NCI-H446 treated with DMSO at 0.1 percent for 48 hours (cell line): ENCODE results near the gene FLOT2.
"Not testable (repeated sequence)": the region's sequence is repeated elsewhere in the genome, so short reads cannot be mapped to it uniquely, and the experiment has no call there.

ENCODE experiments used
- DNase-seq: peaks from one replicate; lab custom pipeline; 2025; lab: John Stamatoyannopoulos, UW

Gene FLOT2, protein sequence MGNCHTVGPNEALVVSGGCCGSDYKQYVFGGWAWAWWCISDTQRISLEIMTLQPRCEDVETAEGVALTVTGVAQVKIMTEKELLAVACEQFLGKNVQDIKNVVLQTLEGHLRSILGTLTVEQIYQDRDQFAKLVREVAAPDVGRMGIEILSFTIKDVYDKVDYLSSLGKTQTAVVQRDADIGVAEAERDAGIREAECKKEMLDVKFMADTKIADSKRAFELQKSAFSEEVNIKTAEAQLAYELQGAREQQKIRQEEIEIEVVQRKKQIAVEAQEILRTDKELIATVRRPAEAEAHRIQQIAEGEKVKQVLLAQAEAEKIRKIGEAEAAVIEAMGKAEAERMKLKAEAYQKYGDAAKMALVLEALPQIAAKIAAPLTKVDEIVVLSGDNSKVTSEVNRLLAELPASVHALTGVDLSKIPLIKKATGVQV

GRCh38 chr17:28896884-28897768, at the start of gene FLOT2:
Gene FLOT2, minus strand, starts transcription at chr17:28897733. Its CDS starts 159 bp downstream, at chr17:28897574.
- DNase-seq: no peak

DNA sequence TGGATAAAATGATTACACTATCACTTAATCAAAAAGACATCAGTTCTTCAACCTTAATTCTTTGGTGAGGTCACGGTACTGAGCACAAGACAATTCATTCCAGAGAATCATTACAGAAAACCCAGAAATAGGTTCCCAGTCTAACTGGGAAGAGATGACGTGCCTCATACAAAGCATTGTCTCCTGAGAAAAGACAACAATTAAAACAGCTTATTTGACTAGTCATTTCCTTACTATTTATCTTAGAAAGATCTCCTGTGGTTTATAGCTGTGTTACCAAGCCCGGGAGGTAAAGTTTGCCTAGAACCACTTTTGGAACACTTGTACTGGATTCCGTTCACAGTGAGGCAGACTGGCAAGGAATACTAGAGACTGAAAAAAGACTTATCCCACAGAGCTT, 48.7 kb upstream of the FLOT2 start:
- DNase-seq: no peak

GRCh38 chr17:28944862-28945741, 47.6 kb upstream of the FLOT2 start:
- no peak for DNase-seq

DNA sequence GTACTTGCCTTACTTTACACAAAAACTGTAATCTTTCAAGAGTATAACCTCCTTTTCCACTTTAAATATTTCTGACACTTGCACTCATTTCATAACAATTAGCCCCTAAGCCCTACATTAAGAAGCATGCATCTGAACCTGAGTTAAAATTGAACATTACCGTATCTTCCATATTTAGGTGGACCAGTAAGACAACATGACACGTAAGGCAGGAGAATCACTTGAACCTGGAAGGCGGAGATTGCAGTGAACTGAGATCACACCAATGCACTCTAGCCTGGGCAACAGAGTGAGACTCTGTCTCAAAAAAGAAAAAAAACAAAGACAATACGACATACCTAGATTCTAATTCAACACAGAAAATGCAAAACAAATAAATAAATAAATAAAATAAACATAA, 46.8 kb upstream of the FLOT2 start:
- DNase-seq: no peak

- DNase-seq: no peak
Measured at GRCh38 chr17:28942925-28943324, 45.4 kb upstream of the FLOT2 start.

DNA sequence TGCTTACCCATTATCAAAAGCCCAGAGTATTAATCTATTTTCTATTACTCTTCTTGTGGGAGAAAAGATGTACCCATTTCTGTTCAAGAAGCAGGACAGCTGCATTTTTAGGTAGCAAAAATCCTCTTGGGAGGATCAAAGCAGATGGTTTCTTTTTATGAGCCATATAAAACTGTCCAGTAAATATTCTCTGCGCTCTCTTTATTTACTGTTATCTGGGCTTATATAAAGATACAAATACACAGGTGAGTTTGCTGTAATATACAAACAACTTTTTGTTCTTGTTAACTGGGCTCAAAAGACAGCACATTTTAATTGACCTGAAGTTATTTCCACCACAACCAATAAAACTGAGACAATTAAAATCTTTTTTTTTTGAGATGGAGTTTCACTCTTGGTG, 43.7 kb upstream of the FLOT2 start:
- no peak for DNase-seq

- DNase-seq: no peak
Measured at GRCh38 chr17:28940675-28941074, 43.1 kb upstream of the FLOT2 start.

- DNase-seq: no peak
Measured at GRCh38 chr17:28940142-28940541, 42.6 kb upstream of the FLOT2 start.

- DNase-seq: no peak
Measured at GRCh38 chr17:28938552-28938951, 41.0 kb upstream of the FLOT2 start.

DNA sequence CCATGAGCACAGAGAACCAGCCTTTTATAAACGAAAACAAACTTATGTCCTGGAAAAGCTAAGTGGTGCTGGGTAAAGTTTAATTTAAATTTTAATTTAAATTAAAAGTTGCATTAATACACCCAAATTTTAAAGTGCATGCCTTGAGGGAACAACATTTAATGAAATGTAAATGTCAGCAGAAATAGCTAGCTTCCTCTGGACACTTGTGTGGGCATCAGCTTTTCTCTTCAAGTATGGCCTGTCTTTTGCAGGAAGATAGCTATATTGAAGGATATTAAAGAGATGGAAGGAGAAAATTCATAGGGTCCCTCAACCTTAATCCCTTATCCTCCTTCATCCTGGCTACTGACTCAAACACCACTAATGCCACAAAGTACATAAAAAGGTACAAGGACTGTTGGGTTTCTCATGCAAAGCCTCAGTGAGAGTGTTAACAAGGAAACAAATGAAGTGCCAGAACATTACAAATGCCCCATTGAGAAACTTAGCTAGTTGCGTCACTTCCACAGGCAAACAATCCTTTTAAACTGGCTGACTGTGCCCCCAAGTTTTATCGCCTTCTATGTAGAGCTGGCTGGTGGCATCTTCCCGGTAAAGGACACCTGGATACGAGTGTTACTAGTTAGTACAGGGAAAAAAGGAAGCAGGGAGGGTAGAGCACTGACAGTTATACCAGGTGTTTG, 39.7 kb upstream of the FLOT2 start:
- no peak for DNase-seq

GRCh38 chr17:28935744-28936460, 38.4 kb upstream of the FLOT2 start:
- DNase-seq: no peak

GRCh38 chr17:28934508-28934907, 37.0 kb upstream of the FLOT2 start:
- not testable (repeated sequence) for DNase-seq

- no peak for DNase-seq
Measured at GRCh38 chr17:28929787-28930186, 32.3 kb upstream of the FLOT2 start.

GRCh38 chr17:28928061-28928460, 30.5 kb upstream of the FLOT2 start:
- no peak for DNase-seq

- DNase-seq: no peak
Measured at GRCh38 chr17:28926786-28927185, 29.3 kb upstream of the FLOT2 start.

DNA sequence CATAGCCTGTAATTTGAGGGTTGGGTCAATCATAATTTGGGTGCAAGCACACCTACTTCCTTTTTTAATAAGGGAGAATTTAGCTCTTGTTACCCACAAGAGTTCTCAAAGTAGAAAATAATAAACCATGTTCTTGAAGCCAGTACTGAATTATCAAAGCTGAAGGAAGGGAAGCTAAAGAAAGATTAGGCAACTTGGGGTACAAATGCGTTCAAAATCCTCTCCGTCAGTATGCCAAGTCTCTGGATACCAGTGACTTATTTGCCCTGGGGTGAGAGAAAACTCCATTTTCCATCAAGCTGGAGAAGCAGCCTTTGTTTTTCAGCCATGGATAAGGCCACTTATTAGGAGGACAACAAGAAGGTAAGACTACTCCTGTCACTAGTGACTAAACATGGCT, 28.8 kb upstream of the FLOT2 start:
- no peak for DNase-seq

DNA sequence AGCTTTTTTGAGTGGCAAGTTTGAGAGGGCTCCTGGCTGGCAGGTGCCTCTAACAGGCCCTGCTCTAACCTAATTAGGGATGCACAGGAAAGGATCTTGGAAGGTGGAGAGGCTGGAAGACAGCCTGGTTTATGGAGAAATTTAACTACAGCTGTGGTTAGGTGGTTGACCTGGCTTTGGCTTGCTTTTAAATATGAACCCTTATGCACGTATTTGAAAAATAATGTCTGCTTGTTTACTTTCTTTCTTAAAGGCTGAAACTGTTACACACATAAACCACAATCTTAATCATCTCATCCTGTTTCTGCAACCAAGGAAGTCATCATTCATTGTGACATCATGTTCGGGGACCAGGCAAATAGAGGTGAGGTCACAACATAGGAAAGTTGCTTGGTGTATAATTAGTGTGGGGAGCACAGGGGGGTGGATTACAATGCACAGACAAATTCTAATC, 28.4 kb upstream of the FLOT2 start:
- no peak for DNase-seq

- no peak for DNase-seq
Measured at GRCh38 chr17:28920201-28920600, 22.7 kb upstream of the FLOT2 start.

DNA sequence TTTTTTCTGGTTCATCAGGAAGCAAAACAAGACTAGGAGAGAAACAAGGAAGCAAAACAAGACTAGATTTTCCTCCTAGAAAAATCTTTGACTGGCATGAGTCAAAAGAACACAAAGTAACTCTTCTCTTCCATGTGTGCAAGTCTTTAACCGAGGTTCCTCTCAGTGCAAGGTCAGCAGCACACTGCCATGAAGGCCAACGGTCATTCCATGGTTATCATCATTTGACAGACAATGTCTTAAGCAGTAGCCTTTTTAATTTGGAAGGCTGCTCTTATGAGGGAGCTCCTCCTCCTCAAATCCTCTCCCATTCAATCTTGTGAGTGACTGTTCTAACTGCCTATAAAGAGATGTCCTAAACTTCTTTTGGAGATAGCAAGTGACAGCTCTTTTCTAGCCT, 20.8 kb upstream of the FLOT2 start:
- DNase-seq: no peak

DNA sequence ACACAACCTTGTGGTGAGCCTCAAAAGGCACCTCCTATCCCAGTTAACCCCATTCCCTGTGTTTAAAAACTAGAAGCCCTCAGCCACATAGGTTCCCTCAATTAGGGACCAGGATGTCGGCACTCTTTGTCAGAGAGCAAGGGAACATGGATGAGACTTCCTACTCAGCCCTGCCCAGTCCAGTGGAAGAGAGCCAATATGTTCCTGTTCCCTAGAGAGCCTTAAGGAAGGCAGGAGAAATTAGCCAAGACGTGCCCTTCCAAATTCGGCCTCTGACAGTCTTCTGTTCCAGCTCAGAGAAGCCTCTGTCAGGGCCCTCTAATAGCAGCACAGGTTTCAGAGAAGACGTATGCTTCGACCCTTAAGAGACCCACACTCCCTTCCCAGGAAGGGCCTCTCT, 19.9 kb upstream of the FLOT2 start:
- DNase-seq: no peak

- no peak for DNase-seq
Measured at GRCh38 chr17:28917029-28917428, 19.5 kb upstream of the FLOT2 start.
